Neural progenitor cell (in vitro differentiated cells): ENCODE data around the gene LTBP1. TPM values are rescaled to one million over a fixed set of nuclear protein-coding genes. Genes with fewer than 3 reads are reported as not detected.

ENCODE experiments used
- DNase-seq: peaks from one replicate; pipeline ENCODE4 v3.0.0-alpha.2; 2016; ENCODE audit warnings: low spot score
- H2AFZ ChIP-seq: fragments of 200-600 bp; sonication (generic); replicated peaks from 2 replicates; pipeline ENCODE4 v1.6.1; 2016; ENCODE audit warnings: antibody characterized with exemption
- H3F3A ChIP-seq: fragments of 200-600 bp; sonication (generic); 2 replicates; pipeline ENCODE4 v1.6.1; 2016; ENCODE audit warnings: antibody characterized with exemption, low read depth
- H3K27ac ChIP-seq: fragments of 200-600 bp; sonication (generic); 2 replicates; pipeline ENCODE4 v1.5.1; 2016; ENCODE audit warnings: mild to moderate bottlenecking
- H3K27me3 ChIP-seq: fragments of 200-600 bp; sonication (generic); 2 replicates; pipeline ENCODE4 v1.6.1; 2016; ENCODE audit warnings: mild to moderate bottlenecking, moderate library complexity
- H3K36me3 ChIP-seq: fragments of 200-600 bp; sonication (generic); 2 replicates; pipeline ENCODE4 v1.5.1; 2016
- H3K4me1 ChIP-seq: fragments of 200-600 bp; sonication (generic); 2 replicates; pipeline ENCODE4 v1.6.1; 2016; ENCODE audit warnings: mixed run types
- H3K4me2 ChIP-seq: fragments of 200-600 bp; sonication (generic); 2 replicates; pipeline ENCODE4 v1.6.1; 2016
- H3K4me3 ChIP-seq: fragments of 200-600 bp; sonication (generic); 2 replicates; pipeline ENCODE4 v1.5.1; 2016
- H3K79me2 ChIP-seq: fragments of 200-600 bp; sonication (generic); 2 replicates; pipeline ENCODE4 v1.6.1; 2016; ENCODE audit warnings: low read depth
- H3K9ac ChIP-seq: fragments of 200-600 bp; sonication (generic); 2 replicates; pipeline ENCODE4 v1.6.1; 2016
- H3K9me3 ChIP-seq: fragments of 200-600 bp; sonication (generic); 2 replicates; pipeline ENCODE4 v1.5.1; 2016; ENCODE audit warnings: low read depth
- H4K20me1 ChIP-seq: fragments of 200-600 bp; sonication (generic); 2 replicates; pipeline ENCODE4 v1.6.1; 2016; ENCODE audit warnings: low read depth
- H3K27ac Mint-ChIP-seq: 3 replicates; pipeline ENCODE4 v1.8.0; 2021; ENCODE audit warnings: mixed read lengths
- H3K27me3 Mint-ChIP-seq: 2 replicates; pipeline ENCODE4 v1.8.0; 2022; ENCODE audit warnings: low read depth, mild to moderate bottlenecking, inconsistent platforms, moderate library complexity, mixed read lengths; ENCODE audit not compliant: insufficient read depth
- H3K36me3 Mint-ChIP-seq: 3 replicates; pipeline ENCODE4 v1.8.0; 2021; ENCODE audit warnings: mixed read lengths
- H3K4me1 Mint-ChIP-seq: 3 replicates; pipeline ENCODE4 v1.8.0; 2021; ENCODE audit warnings: mixed read lengths
- H3K4me3 Mint-ChIP-seq: 3 replicates; pipeline ENCODE4 v1.8.0; 2021; ENCODE audit warnings: mild to moderate bottlenecking, moderate library complexity, mixed read lengths
- H3K9me3 Mint-ChIP-seq: 3 replicates; pipeline ENCODE4 v1.8.0; 2020; ENCODE audit warnings: mixed read lengths
- EZH2 ChIP-seq: fragments of 200-600 bp; sonication (generic); IDR thresholded peaks from 2 replicates; pipeline ENCODE4 v1.6.1; 2017; ENCODE audit warnings: antibody characterized with exemption, mild to moderate bottlenecking, moderate library complexity
- EZH2phosphoT487 ChIP-seq: fragments of 200-600 bp; sonication (generic); IDR thresholded peaks from 2 replicates; pipeline ENCODE4 v1.6.1; 2017; ENCODE audit warnings: antibody characterized with exemption
- total RNA-seq: library from RNA; depleted of rRNA; stranded (reverse); fragments of >200 nt; gene quantifications from 2 replicates; pipeline ENCODE4 v1.2.3, GENCODE V29; 2015; ENCODE audit warnings: low replicate concordance
- TF ChIP-seq, protein P1 (sequence below): fragments of 200-600 bp; sonication (generic); IDR thresholded peaks from 2 replicates; pipeline ENCODE4 v1.5.1; 2017; ENCODE audit warnings: antibody characterized with exemption, mild to moderate bottlenecking

LTBP1 gene
- total RNA-seq, 1 donor from 2014 or later, result 50.5 TPM

DNA sequence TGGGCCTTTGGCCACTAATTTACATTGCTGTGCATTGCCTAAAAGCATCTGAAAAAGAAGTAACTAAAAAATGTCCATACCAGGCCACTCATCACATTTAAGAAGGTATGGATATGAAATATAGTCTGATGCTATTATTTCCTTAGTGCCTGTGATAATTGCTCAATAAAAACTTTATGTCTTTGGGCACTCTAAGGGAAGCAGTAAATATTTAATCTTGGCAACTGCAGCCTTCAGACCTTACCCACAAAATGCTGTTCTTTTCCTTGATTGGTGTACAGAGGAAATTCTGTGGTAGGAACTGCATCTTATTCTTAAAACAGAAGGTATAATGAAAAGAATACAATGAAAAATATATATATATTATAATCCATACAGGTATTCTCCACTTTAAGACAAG is 403.9 kb downstream of the LTBP1 start:
- no peak for DNase-seq
- peaks cover 3% of the 10 kb centered on the region for H3K36me3 Mint-ChIP-seq
- Histone ChIP-seq H4K20me1 (no peaks in the 10 kb centered on the region), H3F3A (no peaks in the 10 kb centered on the region), H3K36me3 (no peaks in the 10 kb centered on the region), H3K9ac (no peak overlapping the region), H3K4me1 (no peaks in the 10 kb centered on the region), H2AFZ (no peak overlapping the region), H3K9me3 (no peaks in the 10 kb centered on the region), H3K4me2 (no peak overlapping the region), H3K27me3 (no peaks in the 10 kb centered on the region), H3K79me2 (no peaks in the 10 kb centered on the region), H3K27ac (no peak overlapping the region), H3K4me3 (no peak overlapping the region)
- H3K27ac Mint-ChIP-seq, result no peak overlapping the region
- TF ChIP-seq EZH2phosphoT487, result no peak
- TF ChIP-seq, protein P1, sequence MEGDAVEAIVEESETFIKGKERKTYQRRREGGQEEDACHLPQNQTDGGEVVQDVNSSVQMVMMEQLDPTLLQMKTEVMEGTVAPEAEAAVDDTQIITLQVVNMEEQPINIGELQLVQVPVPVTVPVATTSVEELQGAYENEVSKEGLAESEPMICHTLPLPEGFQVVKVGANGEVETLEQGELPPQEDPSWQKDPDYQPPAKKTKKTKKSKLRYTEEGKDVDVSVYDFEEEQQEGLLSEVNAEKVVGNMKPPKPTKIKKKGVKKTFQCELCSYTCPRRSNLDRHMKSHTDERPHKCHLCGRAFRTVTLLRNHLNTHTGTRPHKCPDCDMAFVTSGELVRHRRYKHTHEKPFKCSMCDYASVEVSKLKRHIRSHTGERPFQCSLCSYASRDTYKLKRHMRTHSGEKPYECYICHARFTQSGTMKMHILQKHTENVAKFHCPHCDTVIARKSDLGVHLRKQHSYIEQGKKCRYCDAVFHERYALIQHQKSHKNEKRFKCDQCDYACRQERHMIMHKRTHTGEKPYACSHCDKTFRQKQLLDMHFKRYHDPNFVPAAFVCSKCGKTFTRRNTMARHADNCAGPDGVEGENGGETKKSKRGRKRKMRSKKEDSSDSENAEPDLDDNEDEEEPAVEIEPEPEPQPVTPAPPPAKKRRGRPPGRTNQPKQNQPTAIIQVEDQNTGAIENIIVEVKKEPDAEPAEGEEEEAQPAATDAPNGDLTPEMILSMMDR, result no peak
- no peak for TF ChIP-seq EZH2
- H3K27me3 Mint-ChIP-seq, result no peaks in the 10 kb centered on the region
- H3K9me3 Mint-ChIP-seq, result peaks cover 2% of the 10 kb centered on the region
- H3K4me1 Mint-ChIP-seq, result no peaks in the 10 kb centered on the region
- H3K4me3 Mint-ChIP-seq, result no peak overlapping the region

DNA sequence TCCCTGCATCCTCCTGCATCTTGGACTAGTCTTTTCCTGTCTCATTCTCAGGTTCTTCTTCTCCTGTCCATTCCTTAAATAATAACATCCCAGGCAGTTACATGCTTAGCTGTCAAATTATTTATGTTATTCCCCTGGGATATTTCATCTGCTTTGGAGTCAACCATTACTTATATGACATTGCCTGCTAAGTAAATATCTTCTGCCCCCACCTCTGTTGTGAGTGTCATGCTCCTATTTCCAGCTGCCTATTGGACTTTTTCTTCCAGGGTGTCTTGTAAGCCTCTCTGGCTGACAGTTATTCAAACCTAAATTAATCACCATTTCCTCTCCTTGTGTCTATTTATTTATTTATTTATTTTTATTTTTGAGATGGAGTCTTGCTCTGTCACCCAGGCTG is 405.0 kb downstream of the LTBP1 start:
- no peak overlapping the region for H3K27ac Mint-ChIP-seq
- Histone ChIP-seq H3K36me3 (no peaks in the 10 kb centered on the region), H3K4me2 (no peak overlapping the region), H3K9ac (no peak overlapping the region), H3K27me3 (no peaks in the 10 kb centered on the region), H3K27ac (no peak overlapping the region), H3F3A (no peaks in the 10 kb centered on the region), H2AFZ (no peak overlapping the region), H3K9me3 (no peaks in the 10 kb centered on the region), H3K4me1 (no peaks in the 10 kb centered on the region), H3K79me2 (no peaks in the 10 kb centered on the region), H3K4me3 (no peak overlapping the region), H4K20me1 (no peaks in the 10 kb centered on the region)
- no peak for TF ChIP-seq EZH2phosphoT487
- TF ChIP-seq, protein P1, result no peak
- TF ChIP-seq EZH2, result no peak
- no peak overlapping the region for H3K4me3 Mint-ChIP-seq
- no peaks in the 10 kb centered on the region for H3K27me3 Mint-ChIP-seq
- H3K4me1 Mint-ChIP-seq, result no peaks in the 10 kb centered on the region
- no peak for DNase-seq
- H3K36me3 Mint-ChIP-seq, result peaks cover 10% of the 10 kb centered on the region
- H3K9me3 Mint-ChIP-seq, result peaks cover 11% of the 10 kb centered on the region

DNA sequence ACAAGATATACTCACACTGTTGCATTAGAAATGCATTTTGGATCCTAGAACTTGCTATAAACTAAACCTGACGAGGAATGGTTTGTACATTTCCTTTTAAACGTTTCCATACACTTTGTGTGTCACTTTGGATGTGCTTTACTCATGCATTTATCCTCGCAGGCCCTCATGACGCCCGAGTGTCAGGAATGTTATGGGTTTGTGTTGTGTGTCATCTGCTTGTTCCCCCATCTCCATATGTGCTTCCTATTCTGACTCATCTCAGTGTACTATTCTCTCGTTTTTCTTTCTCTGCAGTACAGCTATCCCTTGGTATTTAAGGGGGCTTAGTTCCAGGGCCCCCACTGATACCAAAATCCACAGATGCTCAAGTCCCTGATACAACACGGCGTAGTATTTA is 408.2 kb downstream of the LTBP1 start:
- no peak overlapping the region for H3K4me3 ChIP-seq
- H3K9me3 ChIP-seq, result no peaks in the 10 kb centered on the region
- H3K27me3 ChIP-seq, result no peaks in the 10 kb centered on the region
- H4K20me1 ChIP-seq, result no peaks in the 10 kb centered on the region
- no peak overlapping the region for H3K4me2 ChIP-seq
- H3K27ac Mint-ChIP-seq, result no peak overlapping the region
- H3K27ac ChIP-seq, result no peak overlapping the region
- no peaks in the 10 kb centered on the region for H3K36me3 ChIP-seq
- no peak overlapping the region for H3K4me3 Mint-ChIP-seq
- H3K9ac ChIP-seq, result no peak overlapping the region
- H3K36me3 Mint-ChIP-seq, result peaks cover 11% of the 10 kb centered on the region
- no peaks in the 10 kb centered on the region for H3K4me1 ChIP-seq
- H3F3A ChIP-seq, result no peaks in the 10 kb centered on the region
- H2AFZ ChIP-seq, result no peak overlapping the region
- H3K79me2 ChIP-seq, result no peaks in the 10 kb centered on the region
- peaks cover 12% of the 10 kb centered on the region for H3K9me3 Mint-ChIP-seq
- H3K27me3 Mint-ChIP-seq, result no peaks in the 10 kb centered on the region
- no peaks in the 10 kb centered on the region for H3K4me1 Mint-ChIP-seq
- no peak for DNase-seq
- TF ChIP-seq EZH2phosphoT487 (no peak), EZH2 (no peak)
- TF ChIP-seq, protein P1, result no peak

DNA sequence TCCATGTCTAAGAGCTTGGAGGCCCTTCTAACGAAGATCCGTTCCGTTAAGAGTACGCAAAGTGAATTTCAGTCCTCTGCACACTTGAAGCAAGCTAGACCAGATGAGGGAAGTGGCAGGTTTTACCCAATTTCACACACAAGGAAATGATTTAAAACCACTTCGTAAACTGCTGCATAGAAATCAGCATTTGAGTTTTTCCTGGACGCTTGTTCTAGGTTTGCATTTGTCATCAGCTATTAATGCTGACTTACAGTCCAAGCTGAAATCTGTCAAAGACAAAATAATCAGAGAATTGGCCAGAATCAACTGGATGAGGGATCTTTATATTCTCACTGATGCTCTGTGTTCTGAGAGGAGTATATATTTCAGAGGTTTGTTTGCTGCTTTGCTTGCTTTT is 412.1 kb downstream of the LTBP1 start:
- H3K4me3 ChIP-seq, result no peak overlapping the region
- H3K36me3 ChIP-seq, result no peaks in the 10 kb centered on the region
- Mint-ChIP-seq H3K36me3 (peaks cover 11% of the 10 kb centered on the region), H3K27me3 (no peaks in the 10 kb centered on the region), H3K9me3 (peaks cover 12% of the 10 kb centered on the region), H3K4me3 (no peak overlapping the region), H3K27ac (no peak overlapping the region), H3K4me1 (no peaks in the 10 kb centered on the region)
- no peaks in the 10 kb centered on the region for H4K20me1 ChIP-seq
- H3K27me3 ChIP-seq, result no peaks in the 10 kb centered on the region
- no peak overlapping the region for H2AFZ ChIP-seq
- H3K27ac ChIP-seq, result no peak overlapping the region
- DNase-seq, result no peak
- H3K4me1 ChIP-seq, result no peaks in the 10 kb centered on the region
- H3F3A ChIP-seq, result no peaks in the 10 kb centered on the region
- H3K9ac ChIP-seq, result no peak overlapping the region
- TF ChIP-seq, protein P1, result no peak
- TF ChIP-seq EZH2phosphoT487 (no peak), EZH2 (no peak)
- no peak overlapping the region for H3K4me2 ChIP-seq
- no peaks in the 10 kb centered on the region for H3K9me3 ChIP-seq
- no peaks in the 10 kb centered on the region for H3K79me2 ChIP-seq
